HL-60 (cell line): ENCODE results near the gene TRAPPC11.

Experiments used
- TF ChIP-seq, protein P1 (sequence below): IDR thresholded peaks from one replicate; pipeline ENCODE4 v1.5.1; 2011; ENCODE audit warnings: low read length, control low read depth, inconsistent platforms; ENCODE audit not compliant: insufficient read depth
- TF ChIP-seq, protein P2 (sequence below): IDR thresholded peaks from 2 replicates; pipeline ENCODE4 v1.6.1; 2012; ENCODE audit warnings: low read depth; ENCODE audit not compliant: insufficient replicate concordance

DNA sequence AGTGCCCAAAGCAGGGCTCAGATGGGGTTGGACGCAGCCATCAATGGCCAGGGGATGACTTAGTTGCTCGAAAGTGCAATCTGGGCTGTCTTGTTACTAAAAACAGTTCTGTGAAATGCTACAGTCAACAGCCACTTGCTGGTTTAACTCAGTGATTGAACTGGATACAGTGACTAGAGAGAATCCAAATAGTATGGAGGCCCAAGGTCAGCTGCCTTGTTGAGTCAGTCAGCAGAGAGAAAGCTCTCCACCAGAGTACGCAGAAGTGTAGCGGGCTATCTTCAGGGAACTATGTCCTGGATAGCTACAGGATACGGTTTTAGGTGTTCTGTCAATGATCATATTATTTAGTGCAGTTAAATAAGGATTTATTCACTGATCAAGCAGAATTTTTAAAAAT is 68.4 kb downstream of the TRAPPC11 start:
- TF ChIP-seq, protein P1, sequence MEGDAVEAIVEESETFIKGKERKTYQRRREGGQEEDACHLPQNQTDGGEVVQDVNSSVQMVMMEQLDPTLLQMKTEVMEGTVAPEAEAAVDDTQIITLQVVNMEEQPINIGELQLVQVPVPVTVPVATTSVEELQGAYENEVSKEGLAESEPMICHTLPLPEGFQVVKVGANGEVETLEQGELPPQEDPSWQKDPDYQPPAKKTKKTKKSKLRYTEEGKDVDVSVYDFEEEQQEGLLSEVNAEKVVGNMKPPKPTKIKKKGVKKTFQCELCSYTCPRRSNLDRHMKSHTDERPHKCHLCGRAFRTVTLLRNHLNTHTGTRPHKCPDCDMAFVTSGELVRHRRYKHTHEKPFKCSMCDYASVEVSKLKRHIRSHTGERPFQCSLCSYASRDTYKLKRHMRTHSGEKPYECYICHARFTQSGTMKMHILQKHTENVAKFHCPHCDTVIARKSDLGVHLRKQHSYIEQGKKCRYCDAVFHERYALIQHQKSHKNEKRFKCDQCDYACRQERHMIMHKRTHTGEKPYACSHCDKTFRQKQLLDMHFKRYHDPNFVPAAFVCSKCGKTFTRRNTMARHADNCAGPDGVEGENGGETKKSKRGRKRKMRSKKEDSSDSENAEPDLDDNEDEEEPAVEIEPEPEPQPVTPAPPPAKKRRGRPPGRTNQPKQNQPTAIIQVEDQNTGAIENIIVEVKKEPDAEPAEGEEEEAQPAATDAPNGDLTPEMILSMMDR: no peak
- TF ChIP-seq, protein P2, sequence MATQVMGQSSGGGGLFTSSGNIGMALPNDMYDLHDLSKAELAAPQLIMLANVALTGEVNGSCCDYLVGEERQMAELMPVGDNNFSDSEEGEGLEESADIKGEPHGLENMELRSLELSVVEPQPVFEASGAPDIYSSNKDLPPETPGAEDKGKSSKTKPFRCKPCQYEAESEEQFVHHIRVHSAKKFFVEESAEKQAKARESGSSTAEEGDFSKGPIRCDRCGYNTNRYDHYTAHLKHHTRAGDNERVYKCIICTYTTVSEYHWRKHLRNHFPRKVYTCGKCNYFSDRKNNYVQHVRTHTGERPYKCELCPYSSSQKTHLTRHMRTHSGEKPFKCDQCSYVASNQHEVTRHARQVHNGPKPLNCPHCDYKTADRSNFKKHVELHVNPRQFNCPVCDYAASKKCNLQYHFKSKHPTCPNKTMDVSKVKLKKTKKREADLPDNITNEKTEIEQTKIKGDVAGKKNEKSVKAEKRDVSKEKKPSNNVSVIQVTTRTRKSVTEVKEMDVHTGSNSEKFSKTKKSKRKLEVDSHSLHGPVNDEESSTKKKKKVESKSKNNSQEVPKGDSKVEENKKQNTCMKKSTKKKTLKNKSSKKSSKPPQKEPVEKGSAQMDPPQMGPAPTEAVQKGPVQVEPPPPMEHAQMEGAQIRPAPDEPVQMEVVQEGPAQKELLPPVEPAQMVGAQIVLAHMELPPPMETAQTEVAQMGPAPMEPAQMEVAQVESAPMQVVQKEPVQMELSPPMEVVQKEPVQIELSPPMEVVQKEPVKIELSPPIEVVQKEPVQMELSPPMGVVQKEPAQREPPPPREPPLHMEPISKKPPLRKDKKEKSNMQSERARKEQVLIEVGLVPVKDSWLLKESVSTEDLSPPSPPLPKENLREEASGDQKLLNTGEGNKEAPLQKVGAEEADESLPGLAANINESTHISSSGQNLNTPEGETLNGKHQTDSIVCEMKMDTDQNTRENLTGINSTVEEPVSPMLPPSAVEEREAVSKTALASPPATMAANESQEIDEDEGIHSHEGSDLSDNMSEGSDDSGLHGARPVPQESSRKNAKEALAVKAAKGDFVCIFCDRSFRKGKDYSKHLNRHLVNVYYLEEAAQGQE: no peak
